Skin of body (tissue), 2 donors: ENCODE results near the gene TPSB2. TPM values are rescaled to one million over a fixed set of nuclear protein-coding genes. Genes with fewer than 3 reads are reported as not detected.

Source experiments
- DNase-seq: peaks from one replicate; lab custom pipeline; 2025; lab: John Stamatoyannopoulos, UW
- total RNA-seq: library from RNA; depleted of rRNA; stranded (reverse); fragments of >200 nt; gene quantifications from one replicate; pipeline ENCODE4 v1.2.3, GENCODE V29; 2014

The TPSB2 gene
- total RNA-seq, 1 donor from 2014 or later, result 3.9 TPM

DNA sequence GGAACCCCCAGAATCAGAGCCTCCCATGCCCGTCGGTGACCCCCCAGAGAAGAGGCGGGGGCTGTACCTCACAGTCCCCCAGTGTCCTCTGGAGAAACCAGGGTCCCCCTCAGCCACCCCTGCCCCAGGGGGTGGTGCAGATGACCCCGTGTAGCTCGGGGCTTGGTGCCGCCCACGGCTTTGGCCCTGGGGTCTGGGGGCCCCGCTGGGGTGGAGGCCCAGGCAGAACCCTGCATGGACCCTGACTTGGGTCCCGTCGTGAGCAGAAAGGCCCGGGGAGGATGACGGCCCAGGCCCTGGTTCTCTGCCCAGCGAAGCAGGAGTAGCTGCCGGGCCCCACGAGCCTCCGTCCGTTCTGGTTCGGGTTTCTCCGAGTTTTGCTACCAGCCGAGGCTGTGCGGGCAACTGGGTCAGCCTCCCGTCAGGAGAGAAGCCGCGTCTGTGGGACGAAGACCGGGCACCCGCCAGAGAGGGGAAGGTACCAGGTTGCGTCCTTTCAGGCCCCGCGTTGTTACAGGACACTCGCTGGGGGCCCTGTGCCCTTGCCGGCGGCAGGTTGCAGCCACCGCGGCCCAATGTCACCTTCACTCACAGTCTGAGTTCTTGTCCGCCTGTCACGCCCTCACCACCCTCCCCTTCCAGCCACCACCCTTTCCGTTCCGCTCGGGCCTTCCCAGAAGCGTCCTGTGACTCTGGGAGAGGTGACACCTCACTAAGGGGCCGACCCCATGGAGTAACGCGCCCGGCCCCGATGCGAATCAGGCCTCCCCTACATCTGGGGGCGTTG, 8.9 kb downstream of the TPSB2 start:
- DNase-seq, result no peak

GRCh38 chr16:1220098-1220728, 9.8 kb downstream of the TPSB2 start:
- no peak for DNase-seq

DNA sequence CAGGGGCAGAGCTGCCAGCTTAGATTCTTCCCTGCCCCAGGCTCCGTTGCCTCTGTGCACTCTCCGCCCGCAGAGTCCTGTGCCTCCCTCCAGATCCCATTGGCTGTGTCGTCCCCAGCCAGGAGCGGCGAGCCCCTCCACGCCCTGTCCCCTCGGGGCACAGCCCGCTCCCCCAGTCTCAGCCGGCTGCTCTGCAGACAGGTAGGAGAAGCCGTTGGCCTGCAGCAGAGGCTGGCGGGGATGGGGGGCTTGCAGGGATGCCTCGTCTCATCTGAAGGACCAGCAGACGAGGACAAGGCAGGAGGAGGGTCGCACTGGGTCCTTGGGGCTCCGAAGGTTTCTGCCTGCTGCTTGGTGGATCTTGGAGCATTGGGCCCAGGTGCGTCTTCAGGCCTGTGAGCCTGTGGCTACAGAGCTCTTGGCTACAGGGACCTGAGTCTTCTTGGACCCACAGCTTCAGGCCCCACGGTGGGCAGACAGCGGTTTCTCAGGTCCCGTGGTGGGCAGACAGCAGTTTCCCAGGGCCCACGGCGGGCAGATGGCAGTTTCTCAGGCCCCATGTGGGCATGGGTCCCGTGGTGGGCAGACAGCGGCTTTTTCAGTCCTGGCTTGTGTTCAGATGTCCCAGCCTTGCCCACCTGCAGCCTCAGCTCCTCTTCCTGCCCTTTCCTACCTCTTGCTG, 10.9 kb downstream of the TPSB2 start:
- DNase-seq, result no peak

DNA sequence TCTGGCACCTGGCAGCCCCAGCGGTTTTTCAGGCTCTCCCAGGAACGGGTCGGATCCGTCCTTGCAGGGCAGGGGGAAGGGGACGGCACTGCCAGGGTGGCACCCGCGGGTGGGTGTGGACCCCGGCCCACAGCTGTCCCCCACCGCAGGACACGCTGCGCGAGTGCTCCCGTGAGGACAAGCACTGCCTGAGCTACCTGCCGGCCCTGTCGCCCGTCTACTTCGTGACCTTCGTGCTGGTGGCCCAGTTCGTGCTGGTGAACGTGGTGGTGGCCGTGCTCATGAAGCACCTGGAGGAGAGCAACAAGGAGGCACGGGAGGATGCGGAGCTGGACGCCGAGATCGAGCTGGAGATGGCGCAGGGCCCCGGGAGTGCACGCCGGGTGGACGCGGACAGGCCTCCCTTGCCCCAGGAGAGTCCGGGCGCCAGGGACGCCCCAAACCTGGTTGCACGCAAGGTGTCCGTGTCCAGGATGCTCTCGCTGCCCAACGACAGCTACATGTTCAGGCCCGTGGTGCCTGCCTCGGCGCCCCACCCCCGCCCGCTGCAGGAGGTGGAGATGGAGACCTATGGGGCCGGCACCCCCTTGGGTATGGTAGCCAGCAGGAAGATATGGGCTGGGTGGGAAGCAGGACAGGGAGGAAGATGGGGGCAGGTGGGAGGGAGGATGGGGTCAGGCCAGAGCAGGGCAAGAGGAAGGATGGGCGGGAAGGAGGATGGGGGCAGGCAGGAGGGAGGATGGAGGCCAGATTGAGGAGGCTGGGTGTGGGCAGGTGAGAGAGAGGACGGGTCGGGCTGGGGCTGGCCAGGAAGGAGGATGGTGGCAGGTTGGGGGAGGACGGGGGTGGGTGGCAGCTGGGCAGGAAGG, 11.7 kb downstream of the TPSB2 start:
- DNase-seq, result no peak

- DNase-seq, result no peak
Measured at GRCh38 chr16:1217526-1217925, 12.5 kb downstream of the TPSB2 start.

DNA sequence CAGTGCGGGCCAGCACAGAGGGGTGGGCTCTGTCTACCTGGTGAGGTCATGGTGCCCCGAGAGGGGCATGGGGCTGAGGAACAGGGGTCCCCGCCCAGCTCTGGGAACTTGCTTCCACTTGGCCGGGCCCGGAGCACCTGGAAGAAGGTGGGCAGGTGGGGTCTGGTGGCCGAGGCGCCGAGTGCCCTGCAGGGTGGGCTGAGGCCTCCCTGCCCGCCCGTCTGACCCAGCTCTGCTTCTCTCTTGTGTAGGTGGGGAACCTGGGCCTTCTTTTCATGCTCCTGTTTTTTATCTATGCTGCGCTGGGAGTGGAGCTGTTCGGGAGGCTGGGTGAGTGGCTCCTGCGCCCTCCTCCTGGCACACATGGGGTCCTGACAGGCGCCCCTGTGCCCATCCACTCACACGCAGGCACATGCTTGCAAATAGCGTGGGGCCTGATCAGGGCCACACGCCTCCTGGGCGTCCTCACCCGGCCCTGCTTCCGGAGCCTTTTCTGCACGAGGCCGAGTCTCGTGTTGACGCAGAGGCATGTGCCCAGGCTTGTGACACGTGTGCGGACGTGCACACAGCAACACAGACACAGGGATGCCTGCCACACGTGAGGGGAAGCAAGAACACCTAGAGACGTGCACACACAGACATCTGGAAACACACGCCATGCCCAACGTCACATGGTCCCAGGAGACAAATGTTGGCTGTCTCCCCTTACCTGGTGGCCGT, 13.1 kb downstream of the TPSB2 start:
- DNase-seq, result no peak

DNA sequence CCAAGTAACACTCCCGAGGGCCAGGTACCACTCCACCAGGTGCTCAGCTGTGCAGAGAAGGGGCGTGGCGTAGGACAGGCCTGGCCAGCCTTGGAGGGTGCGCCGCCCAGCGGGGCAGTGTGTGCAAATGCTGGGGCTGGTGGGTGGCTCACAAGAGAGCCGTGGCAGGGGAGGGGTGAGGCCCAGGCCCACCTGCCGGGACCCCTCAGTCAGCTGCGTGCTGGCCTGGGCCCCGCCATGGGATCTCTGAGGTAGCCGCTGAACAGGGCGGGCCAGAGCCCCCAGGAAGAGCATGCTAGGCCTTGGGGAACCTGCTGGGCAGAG, 13.7 kb downstream of the TPSB2 start:
- no peak for DNase-seq

DNA sequence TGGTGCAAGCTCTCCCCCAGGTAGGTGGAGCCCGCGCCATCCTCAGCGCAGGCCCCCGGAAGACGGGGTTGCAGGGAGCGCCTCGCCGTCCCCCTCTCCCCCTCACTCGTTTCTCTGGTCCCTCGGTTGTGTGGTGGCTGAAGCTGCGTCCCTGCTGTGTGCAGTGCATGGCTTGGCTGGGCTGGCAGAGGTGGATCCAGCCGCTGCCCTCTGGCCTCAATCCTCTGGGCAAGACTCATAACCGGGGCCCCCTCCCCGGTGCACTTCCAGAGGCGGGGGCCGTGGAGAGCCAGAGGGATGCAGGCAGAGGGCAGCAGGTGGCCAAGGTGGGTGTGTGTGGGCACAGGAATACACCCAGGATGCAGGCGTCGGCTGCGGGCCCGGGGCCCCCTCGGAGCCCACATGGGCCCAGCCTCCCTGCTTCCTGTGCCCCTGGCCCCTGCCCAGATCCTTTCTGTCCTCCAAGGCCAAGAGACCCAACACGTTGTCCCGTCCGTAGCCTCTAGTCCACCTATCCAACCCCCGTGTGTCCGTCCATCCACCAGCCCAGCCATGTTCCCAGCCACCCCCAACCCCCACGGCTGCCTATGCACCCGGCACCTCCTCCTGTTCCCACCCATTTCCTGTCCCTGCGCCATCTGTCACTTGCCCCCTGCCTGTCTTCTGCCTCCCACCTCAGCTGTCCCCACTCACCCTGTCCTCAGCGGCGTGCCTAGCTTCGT, 14.2 kb downstream of the TPSB2 start:
- DNase-seq, result no peak

GRCh38 chr16:1214719-1215118, 15.3 kb downstream of the TPSB2 start:
- DNase-seq, result no peak

DNA sequence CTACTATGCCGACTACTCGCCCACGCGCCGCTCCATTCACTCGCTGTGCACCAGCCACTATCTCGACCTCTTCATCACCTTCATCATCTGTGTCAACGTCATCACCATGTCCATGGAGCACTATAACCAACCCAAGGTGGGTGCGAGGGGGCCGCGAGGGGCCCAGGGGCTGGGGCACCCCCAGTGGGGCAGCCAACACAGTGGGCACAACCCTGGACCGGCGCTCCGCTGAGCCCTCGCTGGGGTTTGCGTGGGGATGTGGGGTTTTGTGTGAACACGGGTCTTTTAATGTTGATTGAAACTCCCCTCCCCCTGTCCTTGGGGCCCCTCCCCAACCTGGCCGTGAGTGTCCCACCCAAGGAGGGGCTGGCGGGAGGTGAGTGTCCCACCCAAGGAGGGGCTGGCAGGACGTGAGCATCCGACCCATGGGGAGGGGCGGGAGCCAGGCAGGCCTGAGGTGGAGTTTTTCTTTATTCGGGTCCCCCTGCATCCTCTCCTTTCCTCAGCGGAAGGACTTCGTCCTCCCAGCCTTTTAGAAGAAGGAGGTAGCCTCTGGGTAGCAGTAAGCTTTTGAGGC, 16.1 kb downstream of the TPSB2 start:
- no peak for DNase-seq

DNA sequence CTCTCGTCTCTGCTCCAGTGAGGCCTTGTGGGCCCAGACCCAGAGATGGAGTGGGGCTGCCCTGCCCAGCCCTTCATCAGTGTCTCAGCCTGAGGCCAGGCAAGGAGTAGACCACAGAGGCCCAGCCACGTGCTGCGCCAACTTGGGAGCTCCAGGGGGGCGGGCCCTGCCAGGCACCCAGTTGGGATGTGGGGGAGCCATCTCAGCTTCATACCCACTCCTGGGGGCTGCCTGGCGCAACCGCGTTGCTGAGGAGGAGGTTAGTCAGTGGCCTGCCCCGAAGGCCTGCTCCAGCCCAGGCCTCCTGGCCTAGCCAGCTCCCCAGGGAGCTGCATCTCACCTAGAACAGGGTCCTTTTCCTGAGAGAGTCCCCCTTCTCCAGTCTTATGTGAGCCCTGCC, 16.8 kb downstream of the TPSB2 start:
- DNase-seq, result no peak

- no peak for DNase-seq
Measured at GRCh38 chr16:1212616-1213194, 17.3 kb downstream of the TPSB2 start.

- no peak for DNase-seq
Measured at GRCh38 chr16:1211451-1212268, 18.3 kb downstream of the TPSB2 start.

- no peak for DNase-seq
Measured at GRCh38 chr16:1210461-1210860, 19.5 kb downstream of the TPSB2 start.

DNA sequence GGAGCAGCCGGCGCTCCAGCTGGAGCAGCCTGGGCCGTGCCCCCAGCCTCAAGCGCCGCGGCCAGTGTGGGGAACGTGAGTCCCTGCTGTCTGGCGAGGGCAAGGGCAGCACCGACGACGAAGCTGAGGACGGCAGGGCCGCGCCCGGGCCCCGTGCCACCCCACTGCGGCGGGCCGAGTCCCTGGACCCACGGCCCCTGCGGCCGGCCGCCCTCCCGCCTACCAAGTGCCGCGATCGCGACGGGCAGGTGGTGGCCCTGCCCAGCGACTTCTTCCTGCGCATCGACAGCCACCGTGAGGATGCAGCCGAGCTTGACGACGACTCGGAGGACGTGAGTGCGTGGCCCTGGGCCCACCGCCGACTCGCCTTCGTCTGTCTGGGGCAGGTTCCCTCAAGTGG, 20.9 kb downstream of the TPSB2 start:
- no peak for DNase-seq

DNA sequence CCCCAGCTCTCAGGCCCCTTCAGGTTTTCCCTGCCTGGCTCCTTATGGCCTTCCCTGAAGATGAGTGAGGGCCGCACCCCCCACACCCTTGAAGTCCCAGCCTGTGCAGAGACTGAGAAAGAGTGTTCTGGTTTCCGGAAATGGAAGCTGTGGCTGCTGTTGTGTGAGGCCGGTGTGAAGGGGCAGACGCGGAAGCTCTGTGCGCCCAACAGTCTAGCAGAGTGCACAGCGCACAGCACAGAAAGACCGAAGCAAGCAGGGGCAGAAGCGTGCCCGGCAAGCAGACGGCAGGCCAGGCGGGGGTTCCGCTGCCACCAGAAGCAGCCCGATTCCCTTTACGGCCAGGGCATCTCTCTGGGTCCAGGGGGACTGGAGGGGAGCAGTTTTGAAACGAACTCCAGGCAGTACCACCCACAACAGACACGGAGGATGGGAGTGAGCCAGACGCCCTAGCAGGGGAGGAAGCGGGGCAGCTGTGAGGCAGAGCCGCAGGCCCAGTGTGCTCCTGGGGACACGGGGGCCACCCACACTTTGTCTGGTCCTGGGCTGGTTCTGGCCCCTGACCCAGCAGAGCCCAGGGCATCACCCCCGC, 21.6 kb downstream of the TPSB2 start:
- DNase-seq, result no peak

DNA sequence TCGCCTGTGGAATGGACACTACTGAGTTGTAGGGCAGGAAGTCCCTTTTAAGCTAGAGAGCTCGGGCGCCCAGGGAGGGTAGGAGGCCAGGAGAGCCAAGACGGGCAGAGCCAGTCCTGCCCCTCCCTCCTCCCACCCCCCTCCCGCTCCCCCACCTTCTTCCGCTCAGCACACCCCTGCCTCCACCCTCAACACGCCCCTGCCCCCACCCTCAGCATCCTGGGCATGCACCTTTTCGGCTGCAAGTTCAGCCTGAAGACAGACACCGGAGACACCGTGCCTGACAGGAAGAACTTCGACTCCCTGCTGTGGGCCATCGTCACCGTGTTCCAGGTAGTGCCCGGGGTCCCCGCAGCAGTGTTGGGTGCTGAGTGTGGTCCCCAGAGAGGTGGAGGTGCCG, 23.2 kb downstream of the TPSB2 start:
- DNase-seq, result no peak

GRCh38 chr16:1206326-1206725, 23.7 kb downstream of the TPSB2 start:
- DNase-seq, result no peak
